Parathyroid adenoma (tissue), 2 donors: ENCODE results near the gene APOA1.

Experiments used
- H2AFZ ChIP-seq: fragments of 300-600 bp; sonication (generic); one replicate; pipeline ENCODE4 v1.7.0; 2017; ENCODE audit warnings: antibody characterized with exemption, mild to moderate bottlenecking
- H3K27ac ChIP-seq: fragments of 300-600 bp; sonication (generic); one replicate; pipeline ENCODE4 v1.7.0; 2017
- H3K27me3 ChIP-seq: fragments of 300-600 bp; sonication (generic); one replicate; pipeline ENCODE4 v1.7.0; 2017; ENCODE audit warnings: low read length; ENCODE audit not compliant: control insufficient read depth, insufficient read depth
- H3K36me3 ChIP-seq: fragments of 300-600 bp; sonication (generic); one replicate; pipeline ENCODE4 v1.7.0; 2017; ENCODE audit warnings: low read length; ENCODE audit not compliant: control insufficient read depth, insufficient read depth
- H3K4me1 ChIP-seq: fragments of 300-600 bp; sonication (generic); one replicate; pipeline ENCODE4 v1.7.0; 2017; ENCODE audit warnings: control low read depth
- H3K4me2 ChIP-seq: fragments of 300-600 bp; sonication (generic); one replicate; pipeline ENCODE4 v1.7.0; 2017; ENCODE audit warnings: low read length
- H3K4me3 ChIP-seq: fragments of 300-600 bp; sonication (generic); one replicate; pipeline ENCODE4 v1.7.0; 2017; ENCODE audit warnings: low read depth, low read length
- H3K79me2 ChIP-seq: fragments of 300-600 bp; sonication (generic); one replicate; pipeline ENCODE4 v1.7.0; 2017; ENCODE audit warnings: control low read depth
- H3K9ac ChIP-seq: fragments of 300-600 bp; sonication (generic); one replicate; pipeline ENCODE4 v1.7.0; 2017; ENCODE audit warnings: mild to moderate bottlenecking
- H3K9me3 ChIP-seq: fragments of 300-600 bp; sonication (generic); one replicate; pipeline ENCODE4 v1.7.0; 2017; ENCODE audit warnings: low read length; ENCODE audit not compliant: control insufficient read depth
- CTCF ChIP-seq: fragments of 300-600 bp; sonication (generic); IDR thresholded peaks from one replicate; pipeline ENCODE4 v1.7.0; 2017; ENCODE audit warnings: antibody characterized with exemption, mild to moderate bottlenecking
- donor health status: primary hyperparathyroidism.

The APOA1 gene

DNA sequence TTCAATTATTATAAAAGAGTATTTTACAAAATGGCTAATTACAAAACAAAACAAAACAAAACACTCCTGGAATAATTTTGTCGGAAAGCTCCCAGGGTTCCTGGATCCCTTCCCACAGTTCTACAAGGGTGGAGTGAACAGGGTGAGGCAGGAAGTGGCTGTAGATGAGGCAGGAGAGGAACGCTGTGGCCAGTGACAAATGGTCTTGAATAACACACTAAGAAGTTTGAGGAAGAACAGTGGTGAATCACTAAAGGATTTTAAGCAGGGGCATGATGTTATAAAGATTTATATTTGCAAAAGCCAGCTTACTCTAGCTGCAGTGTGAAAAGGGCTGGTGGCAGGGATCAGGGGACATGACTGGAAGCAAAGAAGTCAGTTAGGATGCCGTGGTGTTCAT, 33.8 kb upstream of the APOA1 start:
- Histone ChIP-seq H3K4me3 (no peak overlapping the region), H3K9ac (no peak overlapping the region), H3K4me1 (peaks cover under 1% of the 10 kb centered on the region), H2AFZ (no peak overlapping the region), H3K4me2 (no peak overlapping the region), H3K79me2 (no peaks in the 10 kb centered on the region), H3K36me3 (no peaks in the 10 kb centered on the region), H3K27me3 (no peaks in the 10 kb centered on the region), H3K27ac (no peak overlapping the region), H3K9me3 (no peaks in the 10 kb centered on the region)
- TF ChIP-seq CTCF = no peak

DNA sequence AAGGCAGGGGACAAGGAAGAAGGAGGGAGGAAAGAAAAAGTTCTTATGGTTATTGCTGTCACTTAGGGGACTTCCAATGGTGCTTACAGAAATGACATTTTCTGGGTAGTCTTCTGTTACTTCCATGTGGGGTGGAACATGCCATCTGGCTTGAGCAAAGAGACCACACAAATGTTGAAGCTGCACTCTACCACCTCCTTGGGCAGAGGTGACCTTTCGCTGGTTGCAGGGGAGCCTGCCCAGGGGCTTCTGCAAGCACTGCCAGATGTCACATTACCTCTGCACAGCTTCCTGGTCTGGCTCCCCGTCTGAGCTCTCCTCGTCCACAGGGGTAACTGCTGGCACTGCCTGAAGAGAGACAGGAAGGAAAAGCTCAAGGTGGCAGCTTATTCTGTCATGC, 32.6 kb upstream of the APOA1 start:
- no peak overlapping the region for H2AFZ ChIP-seq
- no peaks in the 10 kb centered on the region for H3K79me2 ChIP-seq
- no peaks in the 10 kb centered on the region for H3K27me3 ChIP-seq
- no peak overlapping the region for H3K4me2 ChIP-seq
- H3K36me3 ChIP-seq = no peaks in the 10 kb centered on the region
- TF ChIP-seq CTCF = no peak
- no peaks in the 10 kb centered on the region for H3K9me3 ChIP-seq
- H3K9ac ChIP-seq = no peak overlapping the region
- no peak overlapping the region for H3K27ac ChIP-seq
- H3K4me1 ChIP-seq = no peaks in the 10 kb centered on the region
- H3K4me3 ChIP-seq = no peak overlapping the region

DNA sequence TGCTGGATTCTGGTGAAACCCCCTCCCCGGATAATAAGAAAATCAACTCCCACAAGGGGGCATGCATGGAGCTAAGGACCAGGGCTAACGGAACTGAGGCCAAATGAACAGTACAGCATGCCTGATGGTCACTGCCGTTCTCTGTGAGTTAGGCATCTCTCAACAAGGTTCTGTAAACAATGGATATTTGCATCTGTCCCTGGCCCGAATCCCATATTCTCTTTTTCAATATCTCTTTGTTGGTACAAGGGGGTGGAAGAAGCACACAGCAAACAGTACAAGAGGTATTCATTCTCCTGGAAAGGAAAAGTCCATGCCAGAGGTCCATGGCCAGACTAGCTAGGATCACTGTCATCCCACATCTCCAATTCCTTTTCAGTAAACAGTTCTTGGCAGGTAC, 32.2 kb upstream of the APOA1 start:
- H3K9me3 ChIP-seq = no peaks in the 10 kb centered on the region
- H2AFZ ChIP-seq = no peak overlapping the region
- TF ChIP-seq CTCF = no peak
- H3K4me1 ChIP-seq = no peaks in the 10 kb centered on the region
- no peak overlapping the region for H3K9ac ChIP-seq
- H3K4me2 ChIP-seq = no peak overlapping the region
- H3K4me3 ChIP-seq = no peak overlapping the region
- H3K79me2 ChIP-seq = no peaks in the 10 kb centered on the region
- no peak overlapping the region for H3K27ac ChIP-seq
- H3K36me3 ChIP-seq = no peaks in the 10 kb centered on the region
- no peaks in the 10 kb centered on the region for H3K27me3 ChIP-seq

DNA sequence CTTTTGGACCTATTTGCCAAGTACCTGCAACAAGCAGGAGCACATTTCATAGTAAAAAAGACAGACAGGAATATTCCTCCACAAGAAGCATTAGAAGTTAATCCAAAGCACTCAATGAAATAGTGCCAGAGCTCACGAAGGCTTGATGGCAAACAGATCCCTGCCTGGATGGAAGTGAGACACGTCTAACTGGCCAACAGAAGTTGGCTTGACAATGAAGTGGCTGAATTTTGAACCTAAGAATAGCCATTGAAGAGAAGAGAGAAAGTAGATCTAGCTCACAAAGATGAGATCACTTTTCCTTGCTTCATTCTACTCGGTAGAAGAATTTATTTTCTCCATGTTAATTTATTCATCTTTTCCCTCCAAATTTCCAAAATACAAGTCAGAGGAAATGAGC, 30.6 kb upstream of the APOA1 start:
- H3K4me2 ChIP-seq = no peak overlapping the region
- TF ChIP-seq CTCF = no peak
- no peaks in the 10 kb centered on the region for H3K9me3 ChIP-seq
- H3K27ac ChIP-seq = no peak overlapping the region
- no peak overlapping the region for H2AFZ ChIP-seq
- H3K79me2 ChIP-seq = no peaks in the 10 kb centered on the region
- no peak overlapping the region for H3K4me3 ChIP-seq
- no peaks in the 10 kb centered on the region for H3K27me3 ChIP-seq
- no peaks in the 10 kb centered on the region for H3K4me1 ChIP-seq
- H3K9ac ChIP-seq = no peak overlapping the region
- no peaks in the 10 kb centered on the region for H3K36me3 ChIP-seq

- TF ChIP-seq CTCF = no peak
- no peaks in the 10 kb centered on the region for H3K4me1 ChIP-seq
- H3K9me3 ChIP-seq = no peaks in the 10 kb centered on the region
- H3K79me2 ChIP-seq = no peaks in the 10 kb centered on the region
- H3K9ac ChIP-seq = no peak overlapping the region
- no peak overlapping the region for H3K4me3 ChIP-seq
- no peak overlapping the region for H2AFZ ChIP-seq
- H3K36me3 ChIP-seq = no peaks in the 10 kb centered on the region
- no peaks in the 10 kb centered on the region for H3K27me3 ChIP-seq
- no peak overlapping the region for H3K27ac ChIP-seq
- H3K4me2 ChIP-seq = no peak overlapping the region
Measured at GRCh38 chr11:116867619-116868018, 30.2 kb upstream of the APOA1 start.
